ENCODE data around the gene SESN1.

The SESN1 gene

DNA sequence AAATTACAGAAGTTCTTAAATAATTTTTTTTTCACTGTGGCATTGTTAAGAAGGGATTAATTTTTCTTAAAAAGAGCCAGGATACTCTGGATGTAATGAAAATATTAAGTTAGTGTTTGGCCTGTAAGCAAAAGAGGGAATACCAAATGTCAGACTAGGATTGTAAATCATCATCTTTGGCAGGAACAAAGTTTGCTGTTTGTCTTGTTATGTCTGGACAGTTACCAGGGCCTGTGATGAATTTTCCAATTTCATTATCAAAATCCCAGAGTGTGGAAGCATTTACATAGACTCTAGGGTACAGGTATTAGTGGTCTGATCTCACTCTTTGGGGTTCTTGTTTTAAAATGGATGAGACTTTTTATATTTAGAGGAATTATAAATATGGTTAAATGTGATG, 26.8 kb upstream of the SESN1 start:
- Histone ChIP-seq H3K36me3 (ENCODE audit: insufficient read depth, low read length) (no peaks in the 10 kb centered on the region), H3K4me1 (ENCODE audit: insufficient read depth, low read length, poor library complexity, severe bottlenecking) (peaks cover 41% of the 10 kb centered on the region), H3F3A (ENCODE audit: low read depth) (no peaks in the 10 kb centered on the region), H3K9me2 (replicated peaks; ENCODE audit: low read depth, low read length) (no peaks in the 10 kb centered on the region), H2AFZ (ENCODE audit: low read length) (no peak overlapping the region), H3K9ac (ENCODE audit: low read depth, low read length, poor library complexity, severe bottlenecking) (peak overlapping the region; percentile 43), H3K79me2 (ENCODE audit: insufficient read depth, low read length) (peaks cover 78% of the 10 kb centered on the region), H3K27me3 (ENCODE audit: insufficient read depth, low read length, poor library complexity, severe bottlenecking) (no peaks in the 10 kb centered on the region), H4K20me1 (ENCODE audit: insufficient read depth, low read length, poor library complexity, severe bottlenecking) (no peaks in the 10 kb centered on the region), H3K4me3 (ENCODE audit: low read length, poor library complexity, severe bottlenecking) (no peak overlapping the region), H3K9me3 (ENCODE audit: insufficient read depth, low read depth, low read length) (no peaks in the 10 kb centered on the region), H3K4me2 (ENCODE audit: low read depth, low read length, poor library complexity, severe bottlenecking) (peak overlapping the region; percentile 61)
- TF ChIP-seq, protein P1, sequence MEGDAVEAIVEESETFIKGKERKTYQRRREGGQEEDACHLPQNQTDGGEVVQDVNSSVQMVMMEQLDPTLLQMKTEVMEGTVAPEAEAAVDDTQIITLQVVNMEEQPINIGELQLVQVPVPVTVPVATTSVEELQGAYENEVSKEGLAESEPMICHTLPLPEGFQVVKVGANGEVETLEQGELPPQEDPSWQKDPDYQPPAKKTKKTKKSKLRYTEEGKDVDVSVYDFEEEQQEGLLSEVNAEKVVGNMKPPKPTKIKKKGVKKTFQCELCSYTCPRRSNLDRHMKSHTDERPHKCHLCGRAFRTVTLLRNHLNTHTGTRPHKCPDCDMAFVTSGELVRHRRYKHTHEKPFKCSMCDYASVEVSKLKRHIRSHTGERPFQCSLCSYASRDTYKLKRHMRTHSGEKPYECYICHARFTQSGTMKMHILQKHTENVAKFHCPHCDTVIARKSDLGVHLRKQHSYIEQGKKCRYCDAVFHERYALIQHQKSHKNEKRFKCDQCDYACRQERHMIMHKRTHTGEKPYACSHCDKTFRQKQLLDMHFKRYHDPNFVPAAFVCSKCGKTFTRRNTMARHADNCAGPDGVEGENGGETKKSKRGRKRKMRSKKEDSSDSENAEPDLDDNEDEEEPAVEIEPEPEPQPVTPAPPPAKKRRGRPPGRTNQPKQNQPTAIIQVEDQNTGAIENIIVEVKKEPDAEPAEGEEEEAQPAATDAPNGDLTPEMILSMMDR (conservative IDR thresholded peaks at IDR 0.05; ENCODE audit: low read length) = no peak
- no peak for TF ChIP-seq EZH2phosphoT487 (IDR thresholded peaks at IDR 0.05; ENCODE audit: borderline replicate concordance)

DNA sequence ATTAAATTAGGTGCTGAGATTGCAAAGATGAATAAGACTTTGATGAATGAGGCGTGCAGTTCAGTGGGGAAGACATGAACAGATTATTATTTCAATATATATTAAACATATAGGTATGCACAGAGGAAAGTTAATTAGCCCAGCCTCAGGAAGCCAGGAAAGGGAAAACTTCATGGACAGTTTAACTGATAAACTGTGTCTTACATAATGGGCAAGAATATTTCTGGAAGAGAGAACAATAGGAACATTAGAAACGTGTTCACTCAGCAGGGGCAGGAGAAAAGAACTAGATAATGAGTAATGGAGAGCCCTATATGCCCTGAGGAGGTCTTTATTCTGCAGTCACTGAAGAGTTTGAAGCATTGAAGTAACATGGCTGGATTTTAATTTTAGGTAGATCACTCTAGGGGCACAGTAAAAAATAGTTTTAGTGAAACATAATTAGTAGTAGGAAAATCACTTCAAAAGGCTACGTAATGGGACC, 24.3 kb upstream of the SESN1 start:
- peaks cover 41% of the 10 kb centered on the region for H3K4me1 ChIP-seq (ENCODE audit: insufficient read depth, low read length, poor library complexity, severe bottlenecking)
- H3K27me3 ChIP-seq (ENCODE audit: insufficient read depth, low read length, poor library complexity, severe bottlenecking) = no peaks in the 10 kb centered on the region
- H3K4me2 ChIP-seq (ENCODE audit: low read depth, low read length, poor library complexity, severe bottlenecking) = no peak overlapping the region
- no peaks in the 10 kb centered on the region for H3F3A ChIP-seq (ENCODE audit: low read depth)
- no peaks in the 10 kb centered on the region for H4K20me1 ChIP-seq (ENCODE audit: insufficient read depth, low read length, poor library complexity, severe bottlenecking)
- H3K36me3 ChIP-seq (ENCODE audit: insufficient read depth, low read length) = no peaks in the 10 kb centered on the region
- no peak overlapping the region for H3K4me3 ChIP-seq (ENCODE audit: low read length, poor library complexity, severe bottlenecking)
- no peaks in the 10 kb centered on the region for H3K9me2 ChIP-seq (replicated peaks; ENCODE audit: low read depth, low read length)
- TF ChIP-seq, protein P1 (conservative IDR thresholded peaks at IDR 0.05; ENCODE audit: low read length) = no peak
- no peak for TF ChIP-seq EZH2phosphoT487 (IDR thresholded peaks at IDR 0.05; ENCODE audit: borderline replicate concordance)
- H3K9me3 ChIP-seq (ENCODE audit: insufficient read depth, low read depth, low read length) = no peaks in the 10 kb centered on the region
- H3K9ac ChIP-seq (ENCODE audit: low read depth, low read length, poor library complexity, severe bottlenecking) = no peak overlapping the region
- no peak overlapping the region for H2AFZ ChIP-seq (ENCODE audit: low read length)
- peaks cover 87% of the 10 kb centered on the region for H3K79me2 ChIP-seq (ENCODE audit: insufficient read depth, low read length)

DNA sequence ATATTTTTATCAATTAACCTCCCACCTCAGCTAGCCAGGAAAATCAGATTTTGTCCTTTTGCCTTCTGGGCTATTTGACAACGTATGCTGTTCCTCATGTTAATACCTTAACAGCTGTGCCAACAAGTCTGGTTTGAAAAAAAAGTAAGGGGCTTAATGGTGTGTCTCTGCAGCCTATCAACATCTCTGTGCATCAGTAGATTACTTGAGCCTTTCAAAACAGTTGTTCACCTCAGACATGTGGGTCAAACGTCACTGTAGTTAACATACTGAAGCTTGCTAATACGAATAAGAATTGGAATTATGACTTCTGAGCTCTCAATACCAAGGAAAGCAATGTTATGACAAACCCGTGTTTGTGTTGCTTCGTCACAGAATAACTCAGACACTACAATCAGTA, 23.7 kb upstream of the SESN1 start:
- Histone ChIP-seq H3K4me3 (ENCODE audit: low read length, poor library complexity, severe bottlenecking) (no peak overlapping the region), H4K20me1 (ENCODE audit: insufficient read depth, low read length, poor library complexity, severe bottlenecking) (no peaks in the 10 kb centered on the region), H3K9ac (ENCODE audit: low read depth, low read length, poor library complexity, severe bottlenecking) (no peak overlapping the region), H2AFZ (ENCODE audit: low read length) (no peak overlapping the region), H3K79me2 (ENCODE audit: insufficient read depth, low read length) (peaks cover 85% of the 10 kb centered on the region), H3K36me3 (ENCODE audit: insufficient read depth, low read length) (no peaks in the 10 kb centered on the region), H3K9me3 (ENCODE audit: insufficient read depth, low read depth, low read length) (no peaks in the 10 kb centered on the region), H3F3A (ENCODE audit: low read depth) (no peaks in the 10 kb centered on the region), H3K4me2 (ENCODE audit: low read depth, low read length, poor library complexity, severe bottlenecking) (no peak overlapping the region), H3K27me3 (ENCODE audit: insufficient read depth, low read length, poor library complexity, severe bottlenecking) (no peaks in the 10 kb centered on the region), H3K9me2 (replicated peaks; ENCODE audit: low read depth, low read length) (no peaks in the 10 kb centered on the region), H3K4me1 (ENCODE audit: insufficient read depth, low read length, poor library complexity, severe bottlenecking) (peaks cover 41% of the 10 kb centered on the region)
- no peak for TF ChIP-seq EZH2phosphoT487 (IDR thresholded peaks at IDR 0.05; ENCODE audit: borderline replicate concordance)
- TF ChIP-seq, protein P1 (conservative IDR thresholded peaks at IDR 0.05; ENCODE audit: low read length) = no peak
